ENCODE measurements around the gene SLC11A2. TPM values are rescaled to one million over a fixed set of nuclear protein-coding genes. Genes with fewer than 3 reads are reported as not detected.

SLC11A2 gene
- total and polyA plus RNA-seq, 8 donors, result 19.1 to 52.9 (median 36.6) TPM

- ATAC-seq (no peak), FAIRE-seq (no peak), DNase-seq (no peak)
- Histone ChIP-seq H3K4me1 (no peaks in the 10 kb centered on the region), H3K27ac (no peak overlapping the region), H3K4me3 (no peak overlapping the region), H3K36me3 (no peaks in the 10 kb centered on the region), H3K27me3 (no peaks in the 10 kb centered on the region), H3K9me3 (no peaks in the 10 kb centered on the region)
- WGBS, 2 donors, result 85 to 99% methylated on average over 2 of the region's 2 CpGs
- intact Hi-C loops (cut with DNase I), result no loop called here
- no peak for TF ChIP-seq CTCF (IDR thresholded peaks at IDR 0.05)
Observed at GRCh38 chr12:50951112-50951511, 75.1 kb downstream of the SLC11A2 start.

- no peaks in the 10 kb centered on the region for H3K9me3 ChIP-seq
- DNase-seq (no peak), FAIRE-seq (no peak), ATAC-seq (no peak)
- H3K36me3 ChIP-seq, result no peaks in the 10 kb centered on the region
- WGBS, 2 donors, result 86 to 95% methylated on average over 4 of the region's 4 CpGs
- no peak for TF ChIP-seq CTCF (IDR thresholded peaks at IDR 0.05)
- no peak overlapping the region for H3K27ac ChIP-seq
- intact Hi-C loops (cut with DNase I), result no loop called here
- H3K27me3 ChIP-seq, result no peaks in the 10 kb centered on the region
- H3K4me1 ChIP-seq, result no peaks in the 10 kb centered on the region
- no peak overlapping the region for H3K4me3 ChIP-seq
Observed at GRCh38 chr12:50949801-50950302, 76.3 kb downstream of the SLC11A2 start.

- Histone ChIP-seq H3K4me3 (no peak overlapping the region), H3K27ac (no peak overlapping the region), H3K9me3 (no peaks in the 10 kb centered on the region), H3K4me1 (no peaks in the 10 kb centered on the region), H3K36me3 (no peaks in the 10 kb centered on the region), H3K27me3 (no peaks in the 10 kb centered on the region)
- FAIRE-seq (no peak), DNase-seq (no peak), ATAC-seq (no peak)
- TF ChIP-seq CTCF (IDR thresholded peaks at IDR 0.05), result no peak
- intact Hi-C loops (cut with DNase I), result no loop called here
- 44 to 50% methylated on average over 2 of the region's 4 CpGs for WGBS, 2 donors
Observed at GRCh38 chr12:50948798-50949197, 77.4 kb downstream of the SLC11A2 start.

- H3K27me3 ChIP-seq, result no peaks in the 10 kb centered on the region
- H3K4me1 ChIP-seq, result no peaks in the 10 kb centered on the region
- FAIRE-seq, result no peak
- no peak overlapping the region for H3K27ac ChIP-seq
- no peak for DNase-seq
- no peak for ATAC-seq
- no peaks in the 10 kb centered on the region for H3K9me3 ChIP-seq
- intact Hi-C loops (cut with DNase I), result no loop called here
- no peaks in the 10 kb centered on the region for H3K36me3 ChIP-seq
- no peak for TF ChIP-seq CTCF (IDR thresholded peaks at IDR 0.05)
- WGBS, 2 donors, result 94 to 96% methylated on average over 3 of the region's 3 CpGs
- H3K4me3 ChIP-seq, result no peak overlapping the region
Observed at GRCh38 chr12:50947933-50948626, 78.1 kb downstream of the SLC11A2 start.

- Histone ChIP-seq H3K9me3 (no peaks in the 10 kb centered on the region), H3K27me3 (no peaks in the 10 kb centered on the region), H3K4me3 (no peak overlapping the region), H3K27ac (no peak overlapping the region), H3K4me1 (peaks cover 8 to 17% (median 13%) of the 10 kb centered on the region in 3 donors), H3K36me3 (no peaks in the 10 kb centered on the region)
- FAIRE-seq (no peak), DNase-seq (no peak), ATAC-seq (no peak)
- intact Hi-C loops (cut with DNase I), result no loop called here
- 97 to 100% methylated on average over 1 of the region's 1 CpG for WGBS, 2 donors
- no peak for TF ChIP-seq CTCF (IDR thresholded peaks at IDR 0.05)
Observed at GRCh38 chr12:50937653-50938052, 88.5 kb downstream of the SLC11A2 start.

All from pancreas (tissue), 10 donors.